Lower leg skin (tissue), 3 donors: ENCODE measurements around the gene CAPN10.

Experiments used
- POLR2A ChIP-seq, 2 donors: fragments of 450-650 bp; IDR thresholded peaks; one replicate each; pipeline ENCODE4 v1.6.1; 2016 to 2017; ENCODE audit warnings: antibody characterized with exemption in 2 of 2, mild to moderate bottlenecking in 1 of 2, moderate library complexity in 1 of 2
- TF ChIP-seq, protein P1 (sequence below), 3 donors: fragments of 450-650 bp; IDR thresholded peaks; one replicate each; pipeline ENCODE4 v1.5.1; 2016; ENCODE audit warnings: antibody characterized with exemption in 3 of 3, mild to moderate bottlenecking in 3 of 3, moderate library complexity in 2 of 3

DNA sequence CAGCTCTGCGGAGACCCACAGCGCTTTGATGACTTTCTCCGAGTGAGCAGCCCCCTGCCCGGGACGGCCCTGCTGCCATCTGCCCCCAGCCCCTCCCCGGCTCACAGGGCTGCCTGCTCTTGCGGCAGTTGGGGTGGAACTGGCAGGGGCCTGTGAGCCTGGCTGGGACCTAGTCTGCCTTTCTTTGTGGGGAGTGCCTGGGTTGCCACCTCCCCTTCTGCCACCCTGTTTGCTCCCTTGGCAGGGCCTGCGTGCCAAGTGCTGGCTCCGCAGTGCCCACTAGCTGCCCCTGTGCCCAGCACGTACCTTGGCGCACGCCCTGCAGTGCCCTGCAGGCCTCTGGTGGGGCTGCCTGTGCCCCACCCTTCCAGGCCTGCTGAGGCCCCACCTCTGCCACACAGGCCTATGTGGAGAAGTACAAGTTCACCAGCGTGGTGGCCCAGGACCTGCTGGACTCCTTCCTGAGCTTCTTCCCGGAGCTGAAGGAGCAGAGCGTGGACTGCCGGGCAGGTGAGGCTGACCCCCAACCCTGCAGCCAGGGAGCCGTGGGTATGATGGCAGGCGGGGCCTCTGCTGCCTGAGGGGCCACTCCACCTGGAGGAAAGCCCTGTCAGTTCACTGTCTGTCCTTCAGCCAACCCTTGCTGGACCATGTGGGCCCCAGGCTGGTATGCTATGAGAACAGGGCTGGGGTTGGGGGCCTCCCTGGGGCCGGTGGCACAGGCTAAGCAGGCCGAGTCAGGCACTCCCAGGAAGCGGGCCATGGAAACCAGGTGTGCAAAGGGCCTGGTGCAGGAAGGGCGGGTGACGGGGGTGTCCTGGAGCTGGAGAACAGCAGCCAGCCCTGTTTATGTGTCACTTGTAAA lies 11.2 kb upstream of the CAPN10 start:
- no peak for TF ChIP-seq POLR2A (IDR thresholded peaks at IDR 0.05)
- TF ChIP-seq, protein P1, sequence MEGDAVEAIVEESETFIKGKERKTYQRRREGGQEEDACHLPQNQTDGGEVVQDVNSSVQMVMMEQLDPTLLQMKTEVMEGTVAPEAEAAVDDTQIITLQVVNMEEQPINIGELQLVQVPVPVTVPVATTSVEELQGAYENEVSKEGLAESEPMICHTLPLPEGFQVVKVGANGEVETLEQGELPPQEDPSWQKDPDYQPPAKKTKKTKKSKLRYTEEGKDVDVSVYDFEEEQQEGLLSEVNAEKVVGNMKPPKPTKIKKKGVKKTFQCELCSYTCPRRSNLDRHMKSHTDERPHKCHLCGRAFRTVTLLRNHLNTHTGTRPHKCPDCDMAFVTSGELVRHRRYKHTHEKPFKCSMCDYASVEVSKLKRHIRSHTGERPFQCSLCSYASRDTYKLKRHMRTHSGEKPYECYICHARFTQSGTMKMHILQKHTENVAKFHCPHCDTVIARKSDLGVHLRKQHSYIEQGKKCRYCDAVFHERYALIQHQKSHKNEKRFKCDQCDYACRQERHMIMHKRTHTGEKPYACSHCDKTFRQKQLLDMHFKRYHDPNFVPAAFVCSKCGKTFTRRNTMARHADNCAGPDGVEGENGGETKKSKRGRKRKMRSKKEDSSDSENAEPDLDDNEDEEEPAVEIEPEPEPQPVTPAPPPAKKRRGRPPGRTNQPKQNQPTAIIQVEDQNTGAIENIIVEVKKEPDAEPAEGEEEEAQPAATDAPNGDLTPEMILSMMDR (IDR thresholded peaks at IDR 0.05), result no peak
